ENCODE measurements around the gene YWHAB. TPM values are rescaled to one million over a fixed set of nuclear protein-coding genes. Genes with fewer than 3 reads are reported as not detected.

YWHAB gene
- total RNA-seq, 1 donor from 2014 or later: 234 TPM

DNA sequence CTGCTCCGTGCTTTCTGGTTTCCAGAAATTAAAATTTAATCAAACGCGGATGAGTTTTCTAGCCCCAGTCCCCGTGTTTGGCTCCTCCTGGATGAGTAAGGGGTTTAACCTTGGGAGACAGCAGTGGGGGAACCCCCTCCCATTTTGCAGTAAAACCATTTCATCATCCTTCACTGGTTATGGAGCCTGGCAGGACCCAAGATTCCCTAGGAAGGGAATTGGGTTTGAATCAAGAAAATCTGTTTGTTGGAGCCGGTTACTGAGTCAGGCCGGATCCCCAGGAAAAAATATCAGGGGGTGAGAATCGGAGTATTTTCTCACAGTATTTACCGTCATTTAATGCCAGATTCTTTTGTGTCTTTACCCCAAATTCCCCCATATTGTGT, 754 bp downstream of the YWHAB start:
- peaks cover 66% of the 10 kb centered on the region for H3K4me1 Mint-ChIP-seq
- intact Hi-C loops (cut with micrococcal nuclease): loop anchor here (1.0 to 10.0 kb wide), 8 partner anchors 10 to 1799 kb away; partner anchors contain the start of genes PABPC1L, PKIG, SRSF6 and STK4
- H3K4me3 Mint-ChIP-seq: peak overlapping the region; percentile 94
- ChIA-PET POLR2A (interaction anchor here (0.5 to 1.6 kb wide), 3 partner anchors 23 to 899 kb away, joined by 4 to 12 read pairs (median 12); partner anchors contain the start of gene PABPC1L), CTCF (no interaction called here)
- H3K27me3 Mint-ChIP-seq: no peaks in the 10 kb centered on the region
- ATAC-seq (ENCODE audit: low read depth) (no peak), DNase-seq (no peak)
- H3K27ac Mint-ChIP-seq: peak overlapping the region; percentile 87
- H3K9me3 Mint-ChIP-seq: no peaks in the 10 kb centered on the region
- H3K36me3 Mint-ChIP-seq (ENCODE audit: low read depth): peaks cover 33% of the 10 kb centered on the region
- TF ChIP-seq, protein P1, sequence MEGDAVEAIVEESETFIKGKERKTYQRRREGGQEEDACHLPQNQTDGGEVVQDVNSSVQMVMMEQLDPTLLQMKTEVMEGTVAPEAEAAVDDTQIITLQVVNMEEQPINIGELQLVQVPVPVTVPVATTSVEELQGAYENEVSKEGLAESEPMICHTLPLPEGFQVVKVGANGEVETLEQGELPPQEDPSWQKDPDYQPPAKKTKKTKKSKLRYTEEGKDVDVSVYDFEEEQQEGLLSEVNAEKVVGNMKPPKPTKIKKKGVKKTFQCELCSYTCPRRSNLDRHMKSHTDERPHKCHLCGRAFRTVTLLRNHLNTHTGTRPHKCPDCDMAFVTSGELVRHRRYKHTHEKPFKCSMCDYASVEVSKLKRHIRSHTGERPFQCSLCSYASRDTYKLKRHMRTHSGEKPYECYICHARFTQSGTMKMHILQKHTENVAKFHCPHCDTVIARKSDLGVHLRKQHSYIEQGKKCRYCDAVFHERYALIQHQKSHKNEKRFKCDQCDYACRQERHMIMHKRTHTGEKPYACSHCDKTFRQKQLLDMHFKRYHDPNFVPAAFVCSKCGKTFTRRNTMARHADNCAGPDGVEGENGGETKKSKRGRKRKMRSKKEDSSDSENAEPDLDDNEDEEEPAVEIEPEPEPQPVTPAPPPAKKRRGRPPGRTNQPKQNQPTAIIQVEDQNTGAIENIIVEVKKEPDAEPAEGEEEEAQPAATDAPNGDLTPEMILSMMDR (IDR thresholded peaks at IDR 0.05): no peak

DNA sequence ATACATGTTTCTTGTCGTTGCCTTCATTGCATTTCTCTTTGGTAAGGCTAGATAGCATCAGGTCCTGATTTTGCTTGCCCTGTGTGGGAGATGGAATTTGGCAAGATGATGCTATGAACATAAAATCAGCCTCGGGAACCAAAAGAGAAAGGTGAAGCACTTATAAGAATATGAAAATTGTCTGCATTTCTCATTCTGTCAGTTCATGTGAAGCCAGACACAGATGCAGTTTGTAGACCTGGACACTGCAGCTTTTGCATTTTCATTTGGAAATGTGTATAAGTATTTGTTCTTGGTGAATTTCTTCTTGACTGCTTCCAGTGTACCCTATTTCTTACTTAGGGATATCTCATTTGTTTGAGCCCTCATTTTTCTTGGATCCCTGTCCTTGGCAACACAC, 1.3 kb downstream of the YWHAB start:
- H3K4me3 Mint-ChIP-seq: peak overlapping the region; percentile 94
- intact Hi-C loops (cut with micrococcal nuclease): loop anchor here (1.0 to 10.0 kb wide), 8 partner anchors 9 to 1798 kb away; partner anchors contain the start of genes PABPC1L, PKIG, SRSF6 and STK4
- peaks cover 72% of the 10 kb centered on the region for H3K4me1 Mint-ChIP-seq
- ChIA-PET CTCF (no interaction called here), POLR2A (no interaction called here)
- TF ChIP-seq, protein P1 (IDR thresholded peaks at IDR 0.05): no peak
- peaks cover 36% of the 10 kb centered on the region for H3K36me3 Mint-ChIP-seq (ENCODE audit: low read depth)
- ATAC-seq (ENCODE audit: low read depth): no peak
- H3K27me3 Mint-ChIP-seq: no peaks in the 10 kb centered on the region
- peak overlapping the region; percentile 87 for H3K27ac Mint-ChIP-seq
- H3K9me3 Mint-ChIP-seq: no peaks in the 10 kb centered on the region
- no peak for DNase-seq

DNA sequence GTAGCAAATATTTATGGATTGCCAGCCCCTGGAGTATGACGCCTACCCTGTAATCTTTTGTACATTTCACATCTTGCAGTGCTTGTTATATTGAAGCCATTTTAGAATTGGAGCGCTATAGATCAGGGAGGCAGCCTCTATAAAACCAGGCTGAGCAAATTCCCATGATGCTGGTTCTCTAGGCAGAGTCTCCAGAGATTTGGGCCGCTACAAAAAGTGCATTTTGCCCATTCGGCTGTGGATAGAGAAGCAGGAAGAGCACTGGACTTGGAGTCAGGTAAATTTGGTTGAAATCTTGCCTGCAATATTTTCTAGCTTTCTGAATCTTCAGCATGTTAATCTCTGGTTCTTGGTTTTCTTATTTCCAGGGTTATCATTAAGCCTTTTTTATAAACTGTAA, 2.0 kb downstream of the YWHAB start:
- POLR2A ChIA-PET: interaction anchor here (1.1 to 1.4 kb wide), 2 partner anchors 19 to 80 kb away, joined by 3 read pairs; no protein-coding TSS in a partner anchor
- Mint-ChIP-seq H3K36me3 (ENCODE audit: low read depth) (peaks cover 41% of the 10 kb centered on the region), H3K4me3 (peak overlapping the region; percentile 94), H3K9me3 (no peaks in the 10 kb centered on the region), H3K27ac (peak overlapping the region; percentile 87), H3K4me1 (peaks cover 78% of the 10 kb centered on the region), H3K27me3 (no peaks in the 10 kb centered on the region)
- intact Hi-C loops (cut with micrococcal nuclease): loop anchor here (2.0 to 10.0 kb wide), 6 partner anchors 79 to 1797 kb away; partner anchors contain the start of genes PKIG, SRSF6, STK4 and TP53RK
- ATAC-seq (ENCODE audit: low read depth): no peak
- CTCF ChIA-PET: interaction anchor here (1.1 kb wide), 1 partner anchor 208 kb away, joined by 3 read pairs; no protein-coding TSS in a partner anchor
- TF ChIP-seq, protein P1 (IDR thresholded peaks at IDR 0.05): no peak
- DNase-seq: no peak

DNA sequence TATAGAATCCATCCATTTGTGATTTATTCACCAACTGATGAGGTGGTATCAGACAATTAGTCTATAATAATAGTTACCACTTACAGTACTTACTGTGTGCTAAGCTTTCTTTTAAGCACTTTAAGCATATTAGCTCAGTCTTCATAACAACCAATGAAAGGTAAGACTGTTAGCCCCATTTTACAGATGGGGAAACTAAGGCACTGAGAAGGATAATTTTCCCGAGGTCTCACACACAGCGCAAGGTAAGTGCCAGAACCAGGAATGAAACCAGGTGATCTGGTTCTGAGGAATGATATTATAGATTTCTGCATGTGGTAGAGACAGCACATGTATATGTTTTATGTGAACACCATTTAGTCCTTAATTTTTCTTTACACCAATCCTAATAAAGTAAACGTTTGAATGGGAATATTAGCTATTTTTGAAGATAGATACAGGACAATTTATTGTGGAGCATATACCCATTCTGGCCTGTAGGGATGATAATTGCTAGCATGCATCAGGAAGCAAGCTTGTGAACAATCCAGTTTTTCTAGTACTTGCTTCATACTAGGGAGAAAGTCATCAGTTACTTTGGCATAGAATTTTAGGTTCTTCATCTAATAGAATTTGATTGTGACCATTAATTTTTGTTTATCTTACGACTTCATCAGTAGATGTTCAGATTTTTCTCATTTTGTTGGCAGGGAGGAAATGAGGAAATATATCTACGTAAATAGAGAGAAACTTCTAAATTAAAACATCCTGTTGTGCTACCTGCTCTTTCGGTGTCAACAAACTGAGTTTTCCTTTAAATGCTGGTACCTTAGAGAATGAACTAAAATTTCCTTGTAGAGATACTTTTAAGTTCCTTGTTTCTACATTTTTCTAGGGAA, 3.0 kb downstream of the YWHAB start:
- Mint-ChIP-seq H3K4me1 (peaks cover 83% of the 10 kb centered on the region), H3K27me3 (no peaks in the 10 kb centered on the region)
- CTCF ChIA-PET: interaction anchor here (1.1 to 1.2 kb wide), 3 partner anchors 8 to 207 kb away, joined by 3 read pairs; no protein-coding TSS in a partner anchor

More for the DNA sequence above, 3.0 kb downstream of the YWHAB start:
- no peak for DNase-seq
- Mint-ChIP-seq H3K4me3 (peak overlapping the region; percentile 94), H3K36me3 (ENCODE audit: low read depth) (peaks cover 42% of the 10 kb centered on the region), H3K27ac (peak overlapping the region; percentile 76), H3K9me3 (no peaks in the 10 kb centered on the region)
- POLR2A ChIA-PET: interaction anchor here (1.1 to 1.7 kb wide), 3 partner anchors 18 to 79 kb away, joined by 3 to 5 read pairs (median 3); partner anchors contain the start of gene TOMM34
- ATAC-seq (ENCODE audit: low read depth): no peak
- intact Hi-C loops (cut with micrococcal nuclease): loop anchor here (5.0 to 10.0 kb wide), 5 partner anchors 306 to 1796 kb away; partner anchors contain the start of genes PKIG, SRSF6, TP53RK and TTPAL
- TF ChIP-seq, protein P1 (IDR thresholded peaks at IDR 0.05): no peak
